ENCODE measurements around the gene SLC8A1. TPM values are rescaled to one million over a fixed set of nuclear protein-coding genes. Genes with fewer than 3 reads are reported as not detected.

SLC8A1 gene
- polyA plus RNA-seq, 3 donors, result 56.1 to 68.8 (median 60.4) TPM

DNA sequence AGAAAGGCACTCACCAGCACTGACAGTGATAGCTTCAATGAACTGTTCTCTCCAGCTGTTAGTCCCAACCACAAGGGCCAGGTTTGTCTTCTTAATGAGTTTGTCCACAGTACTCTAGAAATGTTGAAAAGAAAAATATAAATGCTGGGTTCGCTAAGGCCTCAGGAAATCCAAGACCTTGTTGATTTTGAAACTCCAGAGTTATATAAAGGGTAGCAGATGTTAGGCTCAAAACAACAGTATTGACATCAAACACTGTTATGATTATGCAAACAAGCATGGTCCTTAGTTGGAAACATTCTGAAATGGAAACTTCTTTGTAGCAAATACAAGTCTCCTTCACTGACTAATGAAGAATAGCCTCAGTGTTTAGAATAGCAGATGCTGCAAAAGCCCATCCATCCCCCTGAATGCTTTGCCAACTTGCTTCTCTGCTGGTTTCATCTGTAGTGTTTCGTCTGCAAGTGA lies 291.1 kb downstream of the SLC8A1 start:
- no peak for DNase-seq

DNA sequence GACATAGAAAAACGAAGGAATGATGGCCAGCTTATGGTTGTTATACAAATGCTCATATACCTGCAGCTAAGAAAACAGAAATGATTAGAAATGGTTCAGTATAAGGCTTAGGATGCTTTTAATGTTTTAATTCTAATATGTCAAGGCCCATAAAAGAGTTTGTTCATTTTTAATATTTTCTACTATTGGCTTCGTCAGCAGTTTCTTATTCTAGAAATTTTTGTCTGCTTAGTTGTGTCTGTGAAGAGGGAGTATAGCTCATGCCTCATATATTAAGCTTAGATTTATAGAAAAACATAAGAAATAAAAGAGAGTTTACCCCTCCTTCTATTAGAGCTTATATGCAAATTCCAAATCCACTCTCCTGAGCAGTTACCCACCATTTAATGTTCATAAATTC lies 292.6 kb downstream of the SLC8A1 start:
- DNase-seq, result no peak

DNA sequence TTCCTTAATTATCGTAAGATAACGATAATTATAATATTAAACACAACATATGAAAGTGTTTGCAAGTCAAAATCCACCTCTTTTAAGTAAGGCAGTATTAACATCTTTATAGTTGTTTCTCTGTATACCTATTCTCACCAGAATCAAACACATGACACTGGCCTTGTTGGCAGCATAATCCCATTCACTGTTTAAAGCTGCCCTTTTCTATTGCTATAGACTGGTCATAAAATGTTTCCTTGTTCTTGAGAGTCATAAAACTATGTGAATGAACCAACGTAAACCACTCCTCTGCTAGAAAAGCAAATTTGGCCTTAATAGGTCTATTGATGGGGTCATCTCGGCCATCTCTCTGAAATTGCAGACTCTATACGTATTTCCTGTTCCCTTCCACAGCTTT lies 293.1 kb downstream of the SLC8A1 start:
- DNase-seq, result no peak

DNA sequence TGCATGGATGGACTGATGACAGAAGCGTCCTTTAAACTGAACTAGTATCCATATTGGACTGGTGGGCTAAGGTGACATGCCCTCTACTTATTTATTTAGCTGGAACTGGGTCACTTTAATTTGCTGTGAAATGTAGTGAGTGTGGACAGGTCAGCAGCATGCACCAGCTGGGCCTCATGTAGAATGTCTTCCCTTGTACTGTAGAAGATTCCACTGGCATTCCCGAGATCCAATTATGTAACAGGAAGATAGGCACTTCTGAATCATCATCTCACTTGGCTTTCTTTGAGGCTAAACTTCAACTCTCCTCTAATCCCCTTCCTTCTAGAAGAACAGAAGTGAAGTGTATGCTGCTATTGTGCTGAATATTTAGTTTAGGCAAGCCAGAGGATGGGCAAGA lies 296.2 kb downstream of the SLC8A1 start:
- DNase-seq, result no peak

GRCh38 chr2:40150266-40150665 lies 301.6 kb downstream of the SLC8A1 start:
- DNase-seq, result no peak

DNA sequence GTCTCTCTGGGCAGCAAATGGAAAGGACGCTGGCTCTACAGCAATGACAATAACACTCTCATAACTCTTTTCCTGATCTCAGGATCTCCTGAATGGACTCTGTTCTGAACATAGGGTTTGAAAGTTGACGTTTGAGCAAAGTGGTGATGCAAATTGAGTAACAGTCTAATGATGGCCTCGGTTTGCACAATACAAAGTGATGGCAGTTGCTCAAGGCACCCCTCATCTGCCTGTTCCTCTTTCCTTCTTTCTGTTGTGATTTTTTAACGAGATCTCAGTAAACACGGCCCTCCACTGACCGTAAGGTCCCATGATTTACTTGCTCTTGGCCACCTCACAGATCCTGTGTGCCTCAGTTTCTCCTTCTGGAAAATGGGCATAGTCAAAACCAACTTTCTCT lies 303.6 kb downstream of the SLC8A1 start:
- no peak for DNase-seq

DNA sequence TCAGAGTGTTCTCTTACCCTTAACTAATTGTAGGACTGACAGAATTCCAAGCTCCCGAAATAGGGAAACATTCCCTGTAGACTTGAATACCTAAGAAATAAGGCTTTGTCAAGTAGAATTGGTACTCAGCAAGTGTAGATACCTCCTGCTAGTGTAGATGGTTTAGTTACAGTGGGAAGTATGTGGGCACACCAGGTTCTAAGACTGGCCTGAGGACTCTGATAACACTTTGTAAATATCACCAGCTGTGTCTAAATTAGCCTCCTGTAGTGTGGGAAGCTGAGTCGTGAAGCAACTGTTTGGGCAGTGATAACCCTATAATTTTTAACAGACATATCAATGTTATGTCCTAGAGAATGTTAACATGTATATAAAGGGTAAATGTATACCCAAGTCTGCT lies 304.5 kb downstream of the SLC8A1 start:
- no peak for DNase-seq

DNA sequence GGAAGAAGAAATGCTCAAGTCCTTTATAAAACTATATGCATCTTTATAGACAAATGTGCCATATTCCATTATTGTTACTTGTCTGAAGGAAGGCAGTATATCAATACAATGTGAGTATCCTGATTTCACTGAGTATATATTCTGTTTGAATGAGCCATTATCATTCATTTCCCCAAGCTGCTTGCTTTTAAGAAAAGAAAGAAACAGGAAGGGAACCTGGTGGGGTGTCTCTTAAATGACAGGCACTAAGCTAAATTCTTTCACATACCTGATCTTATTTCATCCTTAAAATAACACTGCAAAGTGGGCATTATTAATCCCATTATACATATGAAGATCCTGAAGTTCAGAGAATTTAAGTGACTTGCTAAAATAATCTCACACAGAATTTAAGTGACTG lies 307.9 kb downstream of the SLC8A1 start:
- DNase-seq, result no peak

DNA sequence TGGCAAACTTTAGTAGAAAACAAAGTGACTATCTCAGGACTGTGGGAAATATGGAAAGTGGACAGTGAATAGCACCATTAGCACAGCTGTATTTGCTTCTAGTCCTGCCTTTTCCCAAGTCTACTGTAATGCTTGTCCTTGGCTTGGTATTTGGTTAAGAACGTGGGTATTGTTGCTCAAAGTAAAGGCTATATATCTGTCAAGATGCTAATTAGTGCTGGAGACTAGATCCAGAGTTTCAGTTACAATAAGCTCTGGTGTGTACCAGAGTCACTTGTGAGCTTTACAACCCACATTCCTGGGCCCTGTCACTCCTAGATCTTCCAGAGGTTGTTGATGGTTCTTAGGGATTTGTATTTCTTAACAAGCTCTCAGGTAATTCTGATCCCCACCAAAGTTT lies 313.6 kb downstream of the SLC8A1 start:
- DNase-seq, result peak; percentile 12

DNA sequence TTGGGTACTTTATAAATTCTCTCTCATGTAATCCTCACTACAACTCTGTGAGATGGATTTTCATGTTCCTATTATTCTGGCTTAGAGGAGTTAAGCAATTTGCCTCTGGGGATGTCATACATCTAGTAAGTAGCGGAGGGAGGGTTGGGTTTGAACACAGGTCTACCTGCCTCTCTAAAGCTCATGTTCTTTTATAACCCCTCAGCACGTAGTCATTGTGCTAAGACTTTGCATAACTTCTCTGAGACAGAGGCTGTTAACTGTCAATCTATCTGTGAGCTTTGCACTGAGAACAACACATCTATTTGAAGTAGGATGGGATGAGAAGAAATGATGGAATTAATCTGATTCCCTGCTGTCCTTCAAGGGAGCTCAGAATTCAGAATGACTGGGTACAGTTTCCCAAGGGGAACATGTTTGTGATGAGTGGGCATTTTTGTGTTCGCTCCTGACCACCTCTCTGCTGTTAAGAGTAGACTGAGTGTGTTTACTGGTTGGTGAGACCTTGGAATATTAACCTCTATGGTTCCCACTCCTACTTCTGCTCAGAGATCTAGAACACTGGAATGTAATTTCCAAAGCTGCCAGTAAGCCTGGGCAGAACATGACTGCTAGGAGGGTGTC lies 320.7 kb downstream of the SLC8A1 start:
- no peak for DNase-seq

DNA sequence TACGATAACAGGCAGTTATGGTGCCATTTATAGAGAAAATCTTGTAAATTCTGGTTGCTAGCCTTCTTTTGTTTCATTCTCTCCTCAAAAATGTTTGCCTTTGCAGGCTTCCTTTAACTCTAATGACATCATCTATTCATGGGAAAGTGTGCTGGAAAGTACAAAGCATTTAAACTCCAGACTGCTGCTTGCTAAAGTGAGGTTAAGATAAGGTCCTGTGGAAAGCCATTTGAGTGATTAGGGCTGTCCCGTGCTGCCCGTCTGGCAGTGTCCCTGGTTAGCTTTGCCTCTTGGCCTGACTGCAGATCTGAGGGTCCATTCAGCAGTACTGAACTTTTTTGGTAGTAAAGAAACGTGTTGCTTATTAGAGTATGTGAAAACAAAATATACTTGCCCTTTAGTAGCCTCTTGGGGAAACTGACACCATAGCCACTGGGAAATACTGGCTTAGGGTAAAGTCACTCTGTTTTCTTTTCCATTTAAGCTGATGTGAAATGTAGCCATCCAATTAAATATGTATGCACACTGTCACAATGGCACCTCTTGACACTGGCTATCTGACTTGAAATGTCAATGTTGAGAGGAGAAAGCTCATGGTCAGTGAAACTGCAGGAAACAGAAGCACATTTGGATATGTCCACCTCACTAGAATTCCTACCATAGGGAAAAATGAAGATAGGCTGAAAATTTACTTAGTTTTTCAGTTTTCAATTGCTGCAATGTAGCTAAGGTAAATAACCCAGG lies 321.5 kb downstream of the SLC8A1 start:
- DNase-seq, result peak; percentile 15

- no peak for DNase-seq
Observed at GRCh38 chr2:40129725-40130124, 322.2 kb downstream of the SLC8A1 start.

- DNase-seq, result no peak
Observed at GRCh38 chr2:40128796-40129195, 323.1 kb downstream of the SLC8A1 start.

DNA sequence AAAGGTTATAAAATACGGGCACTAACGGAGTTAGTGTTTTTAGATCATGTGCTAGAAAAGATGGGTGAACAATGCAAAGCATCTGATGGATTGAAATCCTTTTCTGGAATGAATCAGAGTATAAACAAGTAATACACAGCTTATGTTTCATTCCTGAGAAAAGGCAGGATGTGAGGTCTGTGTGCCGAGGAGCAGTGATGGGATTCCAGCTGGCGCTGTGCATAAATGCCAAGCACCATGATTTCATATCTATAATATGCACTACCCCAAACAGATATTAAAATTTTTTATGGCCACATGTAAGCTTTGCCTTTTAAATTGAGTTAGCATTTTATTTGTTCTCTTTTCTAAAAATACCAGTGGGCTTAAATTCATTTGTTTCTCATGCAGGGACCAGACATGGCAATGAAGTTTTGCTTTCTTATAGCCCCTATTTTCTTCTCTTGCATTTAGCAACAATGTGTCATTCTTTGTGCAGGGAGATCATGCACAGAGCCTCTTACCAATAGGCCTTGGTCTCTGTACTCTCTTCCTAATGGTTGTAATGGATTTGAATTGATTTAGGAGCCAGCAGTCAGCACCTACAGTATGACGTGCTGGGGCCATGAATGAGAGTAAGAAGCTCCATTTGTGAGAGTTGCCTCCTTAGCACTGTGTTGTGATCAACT lies 323.9 kb downstream of the SLC8A1 start:
- DNase-seq, result no peak

DNA sequence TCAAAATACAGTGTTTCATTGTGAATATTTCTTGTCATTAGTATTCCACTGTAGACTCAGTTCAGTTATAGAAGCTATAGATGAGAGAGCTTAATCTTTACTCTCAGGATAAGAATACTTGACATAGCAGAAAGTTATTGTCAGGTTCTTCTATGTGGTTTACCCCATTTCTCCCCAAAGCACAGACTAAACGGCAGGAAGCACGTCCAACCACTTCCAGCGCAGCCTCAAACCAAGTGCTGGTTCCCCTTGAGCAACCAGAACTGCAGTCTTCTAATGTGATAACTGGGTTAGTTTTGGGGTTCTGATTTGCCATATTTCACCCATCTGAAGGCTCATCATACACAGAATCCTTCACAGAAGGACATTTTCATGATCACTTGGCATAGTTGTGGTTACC lies 324.7 kb downstream of the SLC8A1 start:
- no peak for DNase-seq

- no peak for DNase-seq
Observed at GRCh38 chr2:40126006-40126405, 325.9 kb downstream of the SLC8A1 start.

- DNase-seq, result no peak
Observed at GRCh38 chr2:40123746-40124145, 328.1 kb downstream of the SLC8A1 start.

GRCh38 chr2:40123326-40123725 lies 328.6 kb downstream of the SLC8A1 start:
- DNase-seq, result no peak

- DNase-seq, result no peak
Observed at GRCh38 chr2:40120957-40121356, 330.9 kb downstream of the SLC8A1 start.

DNA sequence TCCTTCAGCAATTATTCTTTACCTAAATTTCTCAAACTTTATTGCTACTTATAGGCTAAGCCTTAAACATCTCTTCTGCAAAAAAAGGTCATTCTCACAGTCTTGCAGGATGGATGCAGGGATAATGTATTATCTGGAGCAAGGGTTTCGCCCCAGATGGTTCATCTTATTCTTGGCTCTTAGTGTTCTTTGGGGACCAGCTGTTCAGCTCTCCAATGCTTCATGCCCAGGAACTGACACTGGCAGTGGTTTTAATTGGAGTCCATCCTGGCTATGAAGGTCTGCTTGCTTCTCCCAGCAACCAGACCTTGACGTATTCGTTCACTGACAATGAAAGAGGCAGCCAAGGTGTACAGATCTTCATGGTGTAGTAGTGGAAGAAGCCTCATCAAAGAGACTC lies 331.9 kb downstream of the SLC8A1 start:
- no peak for DNase-seq

DNA sequence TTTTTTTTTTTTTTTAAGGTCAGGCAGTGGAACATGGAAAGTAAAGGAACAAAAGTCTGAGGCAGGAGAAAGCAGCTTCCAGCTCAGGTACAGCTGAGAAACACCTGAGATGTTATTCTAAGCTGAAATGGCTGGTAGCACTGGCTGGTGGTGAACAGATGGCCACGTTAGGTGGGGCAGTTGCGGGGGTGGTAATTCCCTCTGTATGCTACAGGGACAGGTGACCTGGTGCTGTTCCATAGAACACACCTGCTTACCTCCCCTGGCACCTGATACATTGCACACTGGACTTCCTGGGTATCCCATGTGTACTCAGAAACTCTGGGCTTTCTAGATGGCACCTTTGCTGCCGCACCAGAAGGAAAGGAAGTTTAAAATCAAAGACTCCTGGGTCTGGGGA lies 333.3 kb downstream of the SLC8A1 start:
- no peak for DNase-seq

DNA sequence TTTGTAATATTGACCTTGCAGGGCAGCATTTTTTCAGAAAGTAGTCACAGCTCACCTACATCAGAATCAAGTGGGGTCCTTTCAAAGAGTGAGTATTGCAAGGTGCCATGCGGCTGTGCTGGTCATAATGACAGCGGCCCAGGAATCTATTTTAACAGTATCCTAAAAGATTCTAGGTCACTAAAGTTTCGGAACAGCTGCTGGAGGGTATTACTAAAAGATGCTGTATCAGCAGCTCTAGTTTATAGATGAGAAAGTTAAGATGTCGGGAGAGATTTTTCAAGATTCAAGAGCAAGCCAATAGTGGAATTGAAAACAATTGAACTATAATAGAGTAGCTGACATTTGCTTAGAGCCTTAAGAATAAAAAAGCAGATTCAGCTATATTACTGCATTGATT lies 336.0 kb downstream of the SLC8A1 start:
- DNase-seq, result no peak

GRCh38 chr2:40115348-40115747 lies 336.5 kb downstream of the SLC8A1 start:
- no peak for DNase-seq
